Glomerular visceral epithelial cell (primary cell): ENCODE data around the gene MACROH2A1.

Source experiments
- DNase-seq: peaks from one replicate; pipeline ENCODE4 v3.0.0-alpha.2; 2016; ENCODE audit errors: extremely low spot score

Gene MACROH2A1

GRCh38 chr5:135398160-135398854, 724 bp downstream of the MACROH2A1 start:
- peak; percentile 33 for DNase-seq

GRCh38 chr5:135397084-135397483, 1.9 kb downstream of the MACROH2A1 start:
- no peak for DNase-seq

GRCh38 chr5:135396459-135397055, 2.5 kb downstream of the MACROH2A1 start:
- DNase-seq = no peak

- no peak for DNase-seq
Observed at GRCh38 chr5:135395866-135396265, 3.2 kb downstream of the MACROH2A1 start.

GRCh38 chr5:135395451-135395850, 3.6 kb downstream of the MACROH2A1 start:
- no peak for DNase-seq

- no peak for DNase-seq
Observed at GRCh38 chr5:135394095-135394494, 4.9 kb downstream of the MACROH2A1 start.

GRCh38 chr5:135393691-135394090, 5.3 kb downstream of the MACROH2A1 start:
- DNase-seq = no peak

- no peak for DNase-seq
Observed at GRCh38 chr5:135393229-135393628, 5.8 kb downstream of the MACROH2A1 start.

GRCh38 chr5:135392256-135392655, 6.8 kb downstream of the MACROH2A1 start:
- DNase-seq = peak; percentile 63

- DNase-seq = no peak
Observed at GRCh38 chr5:135391869-135392255, 7.2 kb downstream of the MACROH2A1 start.

- peak; percentile 87 for DNase-seq
Observed at GRCh38 chr5:135391116-135391868, 7.7 kb downstream of the MACROH2A1 start.

GRCh38 chr5:135388860-135389435, 10.1 kb downstream of the MACROH2A1 start:
- DNase-seq = no peak

- DNase-seq = no peak
Observed at GRCh38 chr5:135387629-135387960, 11.4 kb downstream of the MACROH2A1 start.

- peak; percentile 86 for DNase-seq
Observed at GRCh38 chr5:135386886-135387628, 12.0 kb downstream of the MACROH2A1 start.

GRCh38 chr5:135386096-135386495, 12.9 kb downstream of the MACROH2A1 start:
- DNase-seq = peak; percentile 74

GRCh38 chr5:135385576-135385975, 13.5 kb downstream of the MACROH2A1 start:
- no peak for DNase-seq

- DNase-seq = no peak
Observed at GRCh38 chr5:135384898-135385297, 14.1 kb downstream of the MACROH2A1 start.

GRCh38 chr5:135383803-135384495, 15.1 kb downstream of the MACROH2A1 start:
- no peak for DNase-seq

GRCh38 chr5:135382981-135383380, 16.1 kb downstream of the MACROH2A1 start:
- DNase-seq = no peak

GRCh38 chr5:135382106-135382790, 16.8 kb downstream of the MACROH2A1 start:
- DNase-seq = no peak
